Ovary (tissue), 10 donors: Measurements from ENCODE around the gene LMF1. TPM values are rescaled to one million over a fixed set of nuclear protein-coding genes. Genes with fewer than 3 reads are reported as not detected.

Experiments
- DNase-seq, 5 donors: peaks; one replicate each; pipeline ENCODE4 v3.0.0-alpha.2; 2019 to 2020
- H3K27ac ChIP-seq, 2 donors: fragments of 200-600 bp; one replicate each; pipeline versions ENCODE4 v1.5.1 to v1.8.0; 2019 to 2022
- H3K27me3 ChIP-seq: fragments of 200-600 bp; one replicate; pipeline ENCODE4 v1.8.0; 2022
- H3K36me3 ChIP-seq: fragments of 200-600 bp; sonication (generic); one replicate; pipeline ENCODE4 v1.5.1; 2019
- H3K4me1 ChIP-seq: one replicate; pipeline ENCODE4 v1.8.1; 2013; ENCODE audit warnings: mild to moderate bottlenecking, moderate library complexity; ENCODE audit not compliant: insufficient read depth
- H3K4me3 ChIP-seq: fragments of 200-600 bp; sonication (generic); one replicate; pipeline ENCODE4 v1.5.1; 2017
- H3K9me3 ChIP-seq, 2 donors: fragments of 200-600 bp in 1 of 2; sonication (generic) in 1 of 2; one replicate each; pipeline versions ENCODE4 v1.5.1 to v1.8.1; 2013 to 2019; ENCODE audit warnings: mild to moderate bottlenecking in 1 of 2, moderate library complexity in 1 of 2
- CTCF ChIP-seq, 3 donors: fragments of 450-650 bp in 2 of 3; fragments of 200-600 bp in 1 of 3; IDR thresholded peaks; one replicate each; pipeline versions ENCODE4 v1.5.1 to v1.8.0; 2016 to 2022; ENCODE audit warnings: antibody characterized with exemption in 3 of 3, mild to moderate bottlenecking in 1 of 3
- EP300 ChIP-seq: sonication (generic); formaldehyde crosslinking; IDR thresholded peaks from one replicate; pipeline ENCODE4 v1.6.1; 2017; ENCODE audit warnings: antibody characterized with exemption
- POLR2A ChIP-seq: fragments of 450-650 bp; IDR thresholded peaks from one replicate; pipeline ENCODE4 v1.6.1; 2017; ENCODE audit warnings: antibody characterized with exemption, mild to moderate bottlenecking, moderate library complexity
- whole genome bisulfite sequencing, 3 donors: extraction: QIAGEN DNeasy Blood & Tissue Kit in 1 of 3; methylation state at CpG; one replicate each; pipeline versions ENCODE4 v1.1.5 to v1.1.7; 2013 to 2017; 5-methylcytosine and 5-hydroxymethylcytosine counted together
- intact Hi-C, 4 donors: fragments of 100-400 bp; cut with DNase I; formaldehyde crosslinking; loops; one replicate each; pipeline versions ENCODE4 v1.11.0 to v1.15.1; 2022 to 2023
- long read RNA-seq, 3 donors: library from polyadenylated mRNA in 2 of 3; unstranded in 2 of 3; transcript quantifications; one replicate each; pipeline ENCODE4 v2.0.0 and lab custom pipeline, GENCODE V29; 2021 to 2026
- polyA plus RNA-seq, 2 donors: library from polyadenylated mRNA; stranded (reverse); fragments of 200-250 nt in 1 of 2; fragments of 350-450 nt in 1 of 2; fragmentation: Illumina TruSeq in 1 of 2; extraction: RNeasy Lipid Tissue Mini Kit (QIAGEN cat#74804) in 1 of 2; gene quantifications; one replicate each; pipeline ENCODE4 v1.2.3, GENCODE V29; 2013 to 2014
- total RNA-seq, 7 donors: library from RNA; depleted of rRNA in 2 of 7; stranded (reverse); fragments of >200 nt in 2 of 7; fragmentation: NEBNext Ultra II Directional in 3 of 7; extraction: Animal tissue kit (Norgen Biotek cat#: 25700) in 3 of 7; gene quantifications; one replicate each; pipeline versions ENCODE4 v1.1.0 to v1.2.4, GENCODE V29; 2016 to 2023
- donor health status: DM: no; HTN: no; CAD: no; lungs with moderate emphysema.
- donor health status: DM: no; HTN: no; CAD: no.
- donor health status: Bipolar disorder and iron deficiency.
- donor health status: DM: yes; HTN: yes; CAD: no.
- donor health status: DM: no; HTN: no; CAD: no.
- donor health status: DM: yes; HTN: yes; CAD: no.

The LMF1 gene
- total RNA-seq (10 to 100 TPM; 18.7 to 31.9 (median 23.8) TPM), polyA plus RNA-seq (10 to 100 TPM in 1 of 2 donors, 1 to 10 TPM in 1; 7.8 to 17.8 TPM)
- long read RNA-seq, donor 1, partial matches to known transcripts = 3 of 16 reads
- long read RNA-seq, donor 1, other reads (novel, unspliced or antisense) = 10 of 16 reads
- long read RNA-seq, donor 2, partial matches to known transcripts = 0 of 2 reads
- long read RNA-seq, donor 2, other reads (novel, unspliced or antisense) = 0 of 2 reads
- long read RNA-seq, donor 3, partial matches to known transcripts = 7 of 14 reads
- long read RNA-seq, donor 3, other reads (novel, unspliced or antisense) = 6 of 14 reads

GRCh38 chr16:970766-971581, at the start of gene LMF1:
LMF1 (minus strand) TSS chr16:970984; CDS start chr16:970980, 4 bp downstream.
- WGBS, 3 donors = 4 to 22% (median 7%) methylated on average over 18 to 71 of the region's 71 CpGs
- Histone ChIP-seq H3K4me3 (peak within 1 kb of the TSS; percentile 96), H3K27ac (peak within 1 kb of the TSS in 1 of 2 donors; percentile 37), H3K36me3 (no peaks in the 10 kb centered on the region), H3K9me3 (no peaks in the 10 kb centered on the region), H3K4me1 (peaks cover 10% of the 10 kb centered on the region), H3K27me3 (no peaks in the 10 kb centered on the region)
- DNase-seq = peak; percentile 93 to 99 (median 97)
- TF ChIP-seq CTCF (IDR thresholded peaks at IDR 0.05) (no peak), POLR2A (peak; percentile 48)
- intact Hi-C loops = no loop called here

DNA sequence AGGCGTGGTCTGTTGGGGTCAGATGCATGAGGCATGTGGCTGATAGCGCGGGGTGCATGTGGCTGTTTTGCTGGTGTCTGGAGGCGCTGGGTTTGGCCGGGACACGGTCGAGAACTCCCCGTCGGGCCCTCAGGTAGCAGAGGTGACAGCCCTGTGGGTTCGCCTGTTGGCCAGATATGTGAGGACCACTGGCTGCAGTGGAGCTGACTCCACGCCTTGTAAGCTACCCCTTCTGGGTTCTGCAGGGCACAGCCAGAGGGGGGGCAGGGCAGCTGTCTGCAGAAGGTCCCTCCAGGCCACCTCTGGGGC, 49.3 kb upstream of the LMF1 start:
- no peaks in the 10 kb centered on the region for H3K9me3 ChIP-seq
- 52 to 72% (median 55%) methylated on average over 11 of the region's 11 CpGs for WGBS, 3 donors
- intact Hi-C loops = no loop called here
- DNase-seq = no peak
- no peak overlapping the region for H3K27ac ChIP-seq
- no peak for TF ChIP-seq POLR2A
- no peak for TF ChIP-seq EP300
- TF ChIP-seq CTCF (IDR thresholded peaks at IDR 0.05) = no peak
- H3K4me1 ChIP-seq = peaks cover 7% of the 10 kb centered on the region
- H3K27me3 ChIP-seq = no peaks in the 10 kb centered on the region
- H3K36me3 ChIP-seq = no peaks in the 10 kb centered on the region
- no peak overlapping the region for H3K4me3 ChIP-seq

- H3K27ac ChIP-seq = no peak overlapping the region
- H3K9me3 ChIP-seq = no peaks in the 10 kb centered on the region
- intact Hi-C loops = no loop called here
- H3K27me3 ChIP-seq = no peaks in the 10 kb centered on the region
- H3K4me1 ChIP-seq = peaks cover 7% of the 10 kb centered on the region
- peak in 2 of 5 donors; percentile 33 to 47 for DNase-seq
- no peak overlapping the region for H3K4me3 ChIP-seq
- 8 to 13% (median 11%) methylated on average over 65 to 66 of the region's 66 CpGs for whole genome bisulfite sequencing, 3 donors
- no peak for TF ChIP-seq CTCF (IDR thresholded peaks at IDR 0.05)
- TF ChIP-seq POLR2A = no peak
- TF ChIP-seq EP300 = no peak
- no peaks in the 10 kb centered on the region for H3K36me3 ChIP-seq
Measured at GRCh38 chr16:1019231-1020090, 48.7 kb upstream of the LMF1 start.

- Histone ChIP-seq H3K27ac (no peak overlapping the region), H3K4me1 (peaks cover 7% of the 10 kb centered on the region), H3K27me3 (no peaks in the 10 kb centered on the region), H3K9me3 (no peaks in the 10 kb centered on the region), H3K36me3 (no peaks in the 10 kb centered on the region), H3K4me3 (no peak overlapping the region)
- intact Hi-C loops = no loop called here
- WGBS, 3 donors = 71 to 74% (median 73%) methylated on average over 15 of the region's 15 CpGs
- DNase-seq = no peak
- TF ChIP-seq POLR2A (no peak), EP300 (no peak), CTCF (IDR thresholded peaks at IDR 0.05) (no peak)
Measured at GRCh38 chr16:1018447-1019198, 47.8 kb upstream of the LMF1 start.
